Measurements from ENCODE around the gene ASPSCR1.

Gene ASPSCR1

GRCh38 chr17:82055965-82056728 lies 78.7 kb downstream of the ASPSCR1 start:
- TF ChIP-seq POLR2AphosphoS5 (IDR thresholded peaks at IDR 0.05; ENCODE audit: low read depth, low read length) (no peak), POU2F2 (IDR thresholded peaks at IDR 0.05; ENCODE audit: low read depth, low read length) (no peak), SPI1 (IDR thresholded peaks at IDR 0.05; ENCODE audit: low read depth, low read length) (no peak), POLR2A (IDR thresholded peaks at IDR 0.05; ENCODE audit: low read depth, low read length) (no peak), PAX5 (IDR thresholded peaks at IDR 0.05; ENCODE audit: insufficient read depth, low read length, severe bottlenecking) (no peak), TAF1 (IDR thresholded peaks at IDR 0.05; ENCODE audit: low read depth, low read length) (no peak)
- DNase-seq (ENCODE audit: insufficient read length, low spot score) (no peak), FAIRE-seq (no peak)

GRCh38 chr17:82056729-82057621 lies 79.5 kb downstream of the ASPSCR1 start:
- TF ChIP-seq POLR2AphosphoS5 (IDR thresholded peaks at IDR 0.05; ENCODE audit: low read depth, low read length) (peak; percentile 70; the same call in 1 of the 2 replicates), PAX5 (IDR thresholded peaks at IDR 0.05; ENCODE audit: insufficient read depth, low read length, severe bottlenecking) (no peak), POLR2A (IDR thresholded peaks at IDR 0.05; ENCODE audit: low read depth, low read length) (peak; percentile 20; the same call in 1 of the 2 replicates), TAF1 (IDR thresholded peaks at IDR 0.05; ENCODE audit: low read depth, low read length) (no peak)
- FAIRE-seq (no peak), DNase-seq (ENCODE audit: insufficient read length, low spot score) (no peak)

- no peak for TF ChIP-seq SPI1 (IDR thresholded peaks at IDR 0.05; ENCODE audit: low read depth, low read length)
- no peak for TF ChIP-seq POLR2A (IDR thresholded peaks at IDR 0.05; ENCODE audit: low read depth, low read length)
- TF ChIP-seq TAF1 (IDR thresholded peaks at IDR 0.05; ENCODE audit: low read depth, low read length): no peak
- no peak for TF ChIP-seq POLR2AphosphoS5 (IDR thresholded peaks at IDR 0.05; ENCODE audit: low read depth, low read length)
- TF ChIP-seq PAX5 (IDR thresholded peaks at IDR 0.05; ENCODE audit: insufficient read depth, low read length, severe bottlenecking): no peak
- no peak for TF ChIP-seq POU2F2 (IDR thresholded peaks at IDR 0.05; ENCODE audit: low read depth, low read length)
- no peak for FAIRE-seq
- no peak for DNase-seq (ENCODE audit: insufficient read length, low spot score)
Measured at GRCh38 chr17:82058230-82058854, 80.9 kb downstream of the ASPSCR1 start.

GRCh38 chr17:82058855-82059249 lies 81.4 kb downstream of the ASPSCR1 start:
- no peak for FAIRE-seq
- TF ChIP-seq TAF1 (IDR thresholded peaks at IDR 0.05; ENCODE audit: low read depth, low read length) (no peak), POLR2A (IDR thresholded peaks at IDR 0.05; ENCODE audit: low read depth, low read length) (no peak), SPI1 (IDR thresholded peaks at IDR 0.05; ENCODE audit: low read depth, low read length) (no peak), POLR2AphosphoS5 (IDR thresholded peaks at IDR 0.05; ENCODE audit: low read depth, low read length) (no peak), POU2F2 (IDR thresholded peaks at IDR 0.05; ENCODE audit: low read depth, low read length) (no peak), PAX5 (IDR thresholded peaks at IDR 0.05; ENCODE audit: insufficient read depth, low read length, severe bottlenecking) (no peak)
- DNase-seq (ENCODE audit: insufficient read length, low spot score): no peak

GRCh38 chr17:82059272-82060000 lies 82.0 kb downstream of the ASPSCR1 start:
- 0 out of 2 replicates have a peak, but pooled peaks have one; percentile 28 for TF ChIP-seq POLR2A (IDR thresholded peaks at IDR 0.05; ENCODE audit: low read depth, low read length)
- TF ChIP-seq TAF1 (IDR thresholded peaks at IDR 0.05; ENCODE audit: low read depth, low read length): no peak
- FAIRE-seq: no peak
- no peak for DNase-seq (ENCODE audit: insufficient read length, low spot score)

GRCh38 chr17:82060001-82060380 lies 82.6 kb downstream of the ASPSCR1 start:
- FAIRE-seq (no peak), DNase-seq (ENCODE audit: insufficient read length, low spot score) (no peak)
- TF ChIP-seq PAX5 (IDR thresholded peaks at IDR 0.05; ENCODE audit: insufficient read depth, low read length, severe bottlenecking) (no peak), POU2F2 (IDR thresholded peaks at IDR 0.05; ENCODE audit: low read depth, low read length) (no peak), TAF1 (IDR thresholded peaks at IDR 0.05; ENCODE audit: low read depth, low read length) (no peak), SPI1 (IDR thresholded peaks at IDR 0.05; ENCODE audit: low read depth, low read length) (no peak), POLR2AphosphoS5 (IDR thresholded peaks at IDR 0.05; ENCODE audit: low read depth, low read length) (no peak), POLR2A (IDR thresholded peaks at IDR 0.05; ENCODE audit: low read depth, low read length) (no peak)

- FAIRE-seq (no peak), DNase-seq (ENCODE audit: insufficient read length, low spot score) (no peak)
- no peak for TF ChIP-seq PAX5 (IDR thresholded peaks at IDR 0.05; ENCODE audit: insufficient read depth, low read length, severe bottlenecking)
- no peak for TF ChIP-seq POLR2A (IDR thresholded peaks at IDR 0.05; ENCODE audit: low read depth, low read length)
- TF ChIP-seq POU2F2 (IDR thresholded peaks at IDR 0.05; ENCODE audit: low read depth, low read length): no peak
- TF ChIP-seq POLR2AphosphoS5 (IDR thresholded peaks at IDR 0.05; ENCODE audit: low read depth, low read length): no peak
- no peak for TF ChIP-seq TAF1 (IDR thresholded peaks at IDR 0.05; ENCODE audit: low read depth, low read length)
- no peak for TF ChIP-seq SPI1 (IDR thresholded peaks at IDR 0.05; ENCODE audit: low read depth, low read length)
Measured at GRCh38 chr17:82060614-82061013, 83.2 kb downstream of the ASPSCR1 start.

GRCh38 chr17:82061047-82061925 lies 83.9 kb downstream of the ASPSCR1 start:
- no peak for DNase-seq (ENCODE audit: insufficient read length, low spot score)
- FAIRE-seq: no peak
- no peak for TF ChIP-seq PAX5 (IDR thresholded peaks at IDR 0.05; ENCODE audit: insufficient read depth, low read length, severe bottlenecking)
- no peak for TF ChIP-seq SPI1 (IDR thresholded peaks at IDR 0.05; ENCODE audit: low read depth, low read length)
- TF ChIP-seq POLR2A (IDR thresholded peaks at IDR 0.05; ENCODE audit: low read depth, low read length): no peak; the same call in 1 of the 2 replicates
- no peak for TF ChIP-seq TAF1 (IDR thresholded peaks at IDR 0.05; ENCODE audit: low read depth, low read length)
- TF ChIP-seq POU2F2 (IDR thresholded peaks at IDR 0.05; ENCODE audit: low read depth, low read length): no peak
- TF ChIP-seq POLR2AphosphoS5 (IDR thresholded peaks at IDR 0.05; ENCODE audit: low read depth, low read length): no peak; the same call in 1 of the 2 replicates

Data from GM12891 (cell line).